GM23338 (cell line): ENCODE data around the gene IBA57. TPM values are rescaled to one million over a fixed set of nuclear protein-coding genes. Genes with fewer than 3 reads are reported as not detected.

Source experiments
- ATAC-seq: fragments of 200-7000 bp; cut with Tn5 transposase; 3 replicates; pipeline ENCODE4 v1.9.1; 2020
- DNase-seq: peaks from one replicate; pipeline ENCODE4 v3.0.0-alpha.2; 2015; ENCODE audit warnings: low spot score
- H2AFZ ChIP-seq: fragments of 200-600 bp; sonication (generic); 2 replicates; pipeline ENCODE4 v1.8.0; 2016; ENCODE audit warnings: antibody characterized with exemption, mild to moderate bottlenecking, moderate library complexity
- H3F3A ChIP-seq: fragments of 200-600 bp; sonication (generic); replicated peaks from 2 replicates; pipeline ENCODE4 v1.8.0; 2017; ENCODE audit warnings: antibody characterized with exemption, mixed run types, low read depth
- H3K27ac ChIP-seq: fragments of 200-600 bp; sonication (generic); 2 replicates; pipeline ENCODE4 v1.6.1; 2016; ENCODE audit warnings: low read depth
- H3K27me3 ChIP-seq: fragments of 200-600 bp; sonication (generic); 2 replicates; pipeline ENCODE4 v1.8.0; 2016; ENCODE audit warnings: mild to moderate bottlenecking, mixed run types, moderate library complexity; ENCODE audit not compliant: insufficient read depth
- H3K36me3 ChIP-seq: fragments of 200-600 bp; sonication (generic); 2 replicates; pipeline ENCODE4 v1.8.0; 2016; ENCODE audit warnings: mild to moderate bottlenecking; ENCODE audit not compliant: insufficient read depth
- H3K4me1 ChIP-seq: fragments of 200-600 bp; sonication (generic); 2 replicates; pipeline ENCODE4 v1.8.0; 2016; ENCODE audit warnings: mild to moderate bottlenecking, moderate library complexity; ENCODE audit not compliant: insufficient read depth
- H3K4me2 ChIP-seq: fragments of 200-600 bp; sonication (generic); 2 replicates; pipeline ENCODE4 v1.7.1; 2017; ENCODE audit warnings: mixed run types
- H3K4me3 ChIP-seq: fragments of 200-600 bp; sonication (generic); 2 replicates; pipeline ENCODE4 v1.6.1; 2016; ENCODE audit warnings: mixed run types
- H3K79me2 ChIP-seq: fragments of 200-600 bp; sonication (generic); replicated peaks from 2 replicates; pipeline ENCODE4 v1.8.0; 2017; ENCODE audit warnings: mild to moderate bottlenecking; ENCODE audit not compliant: insufficient read depth
- H3K9me2 ChIP-seq: fragments of 200-600 bp; sonication (generic); 2 replicates; pipeline ENCODE4 v1.8.0; 2017; ENCODE audit not compliant: insufficient read depth
- H4K20me1 ChIP-seq: fragments of 200-600 bp; sonication (generic); replicated peaks from 2 replicates; pipeline ENCODE4 v1.8.0; 2017; ENCODE audit warnings: mild to moderate bottlenecking; ENCODE audit not compliant: insufficient read depth
- H3K27ac Mint-ChIP-seq: 2 replicates; pipeline ENCODE4 v1.8.0; 2020; ENCODE audit warnings: inconsistent platforms, mild to moderate bottlenecking, moderate library complexity, mixed read lengths
- H3K27me3 Mint-ChIP-seq: 3 replicates; pipeline ENCODE4 v1.8.0; 2022; ENCODE audit warnings: low read depth, mild to moderate bottlenecking, moderate library complexity, mixed read lengths, inconsistent platforms; ENCODE audit not compliant: insufficient read depth, poor library complexity
- H3K36me3 Mint-ChIP-seq: 3 replicates; pipeline ENCODE4 v1.8.0; 2021; ENCODE audit warnings: low read depth, mild to moderate bottlenecking, inconsistent platforms, moderate library complexity, mixed read lengths
- H3K4me1 Mint-ChIP-seq: 3 replicates; pipeline ENCODE4 v1.8.0; 2020; ENCODE audit warnings: mild to moderate bottlenecking, inconsistent platforms, mixed read lengths
- H3K4me3 Mint-ChIP-seq: 3 replicates; pipeline ENCODE4 v1.8.0; 2021; ENCODE audit warnings: moderate library complexity, mild to moderate bottlenecking, inconsistent platforms, mixed read lengths
- H3K9me3 Mint-ChIP-seq: 3 replicates; pipeline ENCODE4 v1.8.0; 2020; ENCODE audit warnings: moderate library complexity, mild to moderate bottlenecking, inconsistent platforms, mixed read lengths
- CREB1 ChIP-seq: fragments of 250-450 bp; sonication (Bioruptor Pico); IDR thresholded peaks from 2 replicates; pipeline ENCODE4 v1.5.0; 2020; ENCODE audit warnings: low read depth, mild to moderate bottlenecking, moderate library complexity
- EZH2 ChIP-seq: fragments of 200-600 bp; sonication (generic); IDR thresholded peaks from one replicate; pipeline ENCODE4 v1.8.0; 2017; ENCODE audit warnings: antibody characterized with exemption, mild to moderate bottlenecking, low read depth; ENCODE audit not compliant: unreplicated experiment
- EZH2phosphoT487 ChIP-seq: fragments of 200-600 bp; sonication (generic); IDR thresholded peaks from one replicate; pipeline ENCODE4 v1.8.1; 2018; ENCODE audit warnings: antibody characterized with exemption; ENCODE audit not compliant: unreplicated experiment
- JUNB ChIP-seq: IDR thresholded peaks from one replicate; pipeline ENCODE4 v1.6.1; 2016; ENCODE audit warnings: antibody characterized with exemption; ENCODE audit not compliant: unreplicated experiment
- NANOG ChIP-seq: IDR thresholded peaks from 2 replicates; pipeline ENCODE4 v1.6.1; 2016; ENCODE audit warnings: antibody characterized with exemption, borderline replicate concordance
- POLR2AphosphoS5 ChIP-seq: IDR thresholded peaks from 2 replicates; pipeline ENCODE4 v1.6.1; 2016; ENCODE audit warnings: antibody characterized with exemption, low read depth
- STAT1 ChIP-seq: IDR thresholded peaks from one replicate; pipeline ENCODE4 v1.6.1; 2016; ENCODE audit warnings: antibody characterized with exemption; ENCODE audit not compliant: unreplicated experiment
- ZNF114 ChIP-seq: fragments of 250-450 bp; sonication (Bioruptor Pico); IDR thresholded peaks from 2 replicates; pipeline ENCODE4 v1.5.0; 2020; ENCODE audit warnings: mild to moderate bottlenecking, moderate library complexity
- ZNF331 ChIP-seq: fragments of 250-450 bp; sonication (Bioruptor Pico); IDR thresholded peaks from 2 replicates; pipeline ENCODE4 v1.5.0; 2020; ENCODE audit warnings: low read depth, mild to moderate bottlenecking, moderate library complexity
- polyA plus RNA-seq: library from polyadenylated mRNA; unstranded; fragments of >200 nt; fragmentation: Nextera tagmentation; extraction: Ambion mirVana; gene quantifications from 2 replicates; pipeline ENCODE4 v1.2.1, GENCODE V29; 2016
- total RNA-seq: library from RNA; depleted of rRNA; stranded (reverse); fragments of >200 nt; shearing (Covaris generic); gene quantifications from 2 replicates; pipeline ENCODE4 v1.2.3, GENCODE V29; 2014
- TF ChIP-seq, protein P1 (sequence below): IDR thresholded peaks from one replicate; pipeline ENCODE4 v1.6.1; 2018; ENCODE audit warnings: antibody characterized with exemption; ENCODE audit not compliant: unreplicated experiment
- TF ChIP-seq, protein P2 (sequence below): IDR thresholded peaks from 2 replicates; pipeline ENCODE4 v1.6.1; 2016; ENCODE audit warnings: antibody characterized with exemption
- TF ChIP-seq, protein P3 (sequence below), 2 experiments: fragments of 200-600 bp in 1 of 2; sonication (generic) in 1 of 2; conservative IDR thresholded peaks; 2 replicates each; pipeline versions ENCODE4 v1.5.1 to v1.6.1; 2016 to 2017; ENCODE audit warnings: antibody characterized with exemption in 2 of 2, low read depth in 2 of 2, mild to moderate bottlenecking in 2 of 2, moderate library complexity in 1 of 2

Gene IBA57
- total and polyA plus RNA-seq, 2 experiments from 2014 or later, result 1.1 to 10.3 TPM

DNA sequence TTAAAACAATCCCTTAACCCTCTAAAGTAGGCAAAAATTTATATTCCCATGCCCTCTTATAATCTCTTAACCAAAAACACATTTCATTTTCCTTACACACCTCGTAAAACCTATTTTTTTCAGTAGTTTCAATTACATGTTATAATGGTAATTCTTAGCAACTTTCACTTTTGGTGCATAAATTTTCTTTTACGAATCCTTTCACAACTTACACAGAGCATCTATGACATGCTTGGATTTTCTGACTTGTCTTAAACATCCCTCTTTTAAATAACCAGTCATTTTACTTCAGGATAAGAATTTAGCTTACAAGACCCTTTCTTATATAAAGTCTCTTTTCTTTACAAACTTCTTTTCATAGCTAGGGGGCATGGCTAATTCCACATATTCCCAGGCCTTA, 47.6 kb upstream of the IBA57 start:
- no peak overlapping the region for H3K27ac ChIP-seq
- Mint-ChIP-seq H3K4me3 (no peak overlapping the region), H3K27ac (no peak overlapping the region), H3K9me3 (peaks cover 51% of the 10 kb centered on the region), H3K36me3 (peaks cover 9% of the 10 kb centered on the region; the same call in 2 of the 3 replicates), H3K4me1 (no peaks in the 10 kb centered on the region), H3K27me3 (peaks cover 4% of the 10 kb centered on the region)
- ATAC-seq, result no peak
- no peak overlapping the region for H3K4me3 ChIP-seq
- H3K27me3 ChIP-seq, result peaks cover 3% of the 10 kb centered on the region; the same call in 1 of the 2 replicates
- peak; percentile 65 for DNase-seq
- 0 out of 2 replicates have a peak, but pooled peaks cover 4% of the 10 kb centered on the region for H3K9me2 ChIP-seq
- H3F3A ChIP-seq, result no peaks in the 10 kb centered on the region
- H3K4me1 ChIP-seq, result no peaks in the 10 kb centered on the region
- TF ChIP-seq ZNF331 (CRISPR knock-in tag), result no peak
- no peak for TF ChIP-seq JUNB
- TF ChIP-seq, protein P1, sequence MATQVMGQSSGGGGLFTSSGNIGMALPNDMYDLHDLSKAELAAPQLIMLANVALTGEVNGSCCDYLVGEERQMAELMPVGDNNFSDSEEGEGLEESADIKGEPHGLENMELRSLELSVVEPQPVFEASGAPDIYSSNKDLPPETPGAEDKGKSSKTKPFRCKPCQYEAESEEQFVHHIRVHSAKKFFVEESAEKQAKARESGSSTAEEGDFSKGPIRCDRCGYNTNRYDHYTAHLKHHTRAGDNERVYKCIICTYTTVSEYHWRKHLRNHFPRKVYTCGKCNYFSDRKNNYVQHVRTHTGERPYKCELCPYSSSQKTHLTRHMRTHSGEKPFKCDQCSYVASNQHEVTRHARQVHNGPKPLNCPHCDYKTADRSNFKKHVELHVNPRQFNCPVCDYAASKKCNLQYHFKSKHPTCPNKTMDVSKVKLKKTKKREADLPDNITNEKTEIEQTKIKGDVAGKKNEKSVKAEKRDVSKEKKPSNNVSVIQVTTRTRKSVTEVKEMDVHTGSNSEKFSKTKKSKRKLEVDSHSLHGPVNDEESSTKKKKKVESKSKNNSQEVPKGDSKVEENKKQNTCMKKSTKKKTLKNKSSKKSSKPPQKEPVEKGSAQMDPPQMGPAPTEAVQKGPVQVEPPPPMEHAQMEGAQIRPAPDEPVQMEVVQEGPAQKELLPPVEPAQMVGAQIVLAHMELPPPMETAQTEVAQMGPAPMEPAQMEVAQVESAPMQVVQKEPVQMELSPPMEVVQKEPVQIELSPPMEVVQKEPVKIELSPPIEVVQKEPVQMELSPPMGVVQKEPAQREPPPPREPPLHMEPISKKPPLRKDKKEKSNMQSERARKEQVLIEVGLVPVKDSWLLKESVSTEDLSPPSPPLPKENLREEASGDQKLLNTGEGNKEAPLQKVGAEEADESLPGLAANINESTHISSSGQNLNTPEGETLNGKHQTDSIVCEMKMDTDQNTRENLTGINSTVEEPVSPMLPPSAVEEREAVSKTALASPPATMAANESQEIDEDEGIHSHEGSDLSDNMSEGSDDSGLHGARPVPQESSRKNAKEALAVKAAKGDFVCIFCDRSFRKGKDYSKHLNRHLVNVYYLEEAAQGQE, result no peak
- TF ChIP-seq STAT1, result no peak
- no peak for TF ChIP-seq POLR2AphosphoS5
- TF ChIP-seq, protein P2, sequence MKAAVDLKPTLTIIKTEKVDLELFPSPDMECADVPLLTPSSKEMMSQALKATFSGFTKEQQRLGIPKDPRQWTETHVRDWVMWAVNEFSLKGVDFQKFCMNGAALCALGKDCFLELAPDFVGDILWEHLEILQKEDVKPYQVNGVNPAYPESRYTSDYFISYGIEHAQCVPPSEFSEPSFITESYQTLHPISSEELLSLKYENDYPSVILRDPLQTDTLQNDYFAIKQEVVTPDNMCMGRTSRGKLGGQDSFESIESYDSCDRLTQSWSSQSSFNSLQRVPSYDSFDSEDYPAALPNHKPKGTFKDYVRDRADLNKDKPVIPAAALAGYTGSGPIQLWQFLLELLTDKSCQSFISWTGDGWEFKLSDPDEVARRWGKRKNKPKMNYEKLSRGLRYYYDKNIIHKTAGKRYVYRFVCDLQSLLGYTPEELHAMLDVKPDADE, result no peak
- no peaks in the 10 kb centered on the region for H3K36me3 ChIP-seq
- no peaks in the 10 kb centered on the region for H3K79me2 ChIP-seq
- no peak overlapping the region for H2AFZ ChIP-seq
- no peaks in the 10 kb centered on the region for H4K20me1 ChIP-seq
- no peak overlapping the region for H3K4me2 ChIP-seq

DNA sequence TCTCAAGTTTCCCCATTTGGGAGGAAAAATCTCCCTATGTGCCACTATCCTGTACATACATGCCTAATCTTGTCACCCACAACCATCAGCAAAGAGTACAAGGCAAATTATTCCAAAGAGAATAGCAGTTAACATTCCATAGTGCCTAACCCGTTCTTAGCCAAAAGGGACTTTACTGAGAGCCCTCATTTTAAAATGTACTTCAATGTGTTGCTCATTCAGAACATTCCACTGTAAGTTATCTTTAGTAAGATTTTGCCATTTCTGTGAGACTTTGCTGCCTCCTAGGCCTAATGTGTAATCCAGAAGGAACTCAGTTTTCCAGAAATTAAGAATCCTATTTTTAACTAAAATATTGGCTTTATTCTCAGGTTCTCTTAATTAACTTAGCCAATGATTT, 45.3 kb upstream of the IBA57 start:
- Histone ChIP-seq H3K4me3 (no peak overlapping the region), H3K9me2 (no peaks in the 10 kb centered on the region), H3K27ac (no peak overlapping the region), H3K36me3 (no peaks in the 10 kb centered on the region), H2AFZ (no peak overlapping the region), H3K4me2 (no peak overlapping the region), H3K79me2 (no peaks in the 10 kb centered on the region), H4K20me1 (no peaks in the 10 kb centered on the region), H3K27me3 (peaks cover 24% of the 10 kb centered on the region; the same call in 1 of the 2 replicates), H3F3A (no peaks in the 10 kb centered on the region), H3K4me1 (no peaks in the 10 kb centered on the region)
- Mint-ChIP-seq H3K4me3 (no peak overlapping the region), H3K27me3 (peaks cover 10% of the 10 kb centered on the region), H3K36me3 (peaks cover 9% of the 10 kb centered on the region; the same call in 2 of the 3 replicates), H3K4me1 (no peaks in the 10 kb centered on the region), H3K9me3 (peaks cover 46% of the 10 kb centered on the region), H3K27ac (no peak overlapping the region)
- ATAC-seq, result no peak
- no peak for DNase-seq
- TF ChIP-seq JUNB (no peak), ZNF331 (CRISPR knock-in tag) (no peak), POLR2AphosphoS5 (no peak), EZH2 (no peak), NANOG (no peak), CREB1 (CRISPR knock-in tag) (no peak), EZH2phosphoT487 (no peak), ZNF114 (CRISPR knock-in tag) (no peak)
- TF ChIP-seq, protein P1, result no peak
- TF ChIP-seq, protein P3, sequence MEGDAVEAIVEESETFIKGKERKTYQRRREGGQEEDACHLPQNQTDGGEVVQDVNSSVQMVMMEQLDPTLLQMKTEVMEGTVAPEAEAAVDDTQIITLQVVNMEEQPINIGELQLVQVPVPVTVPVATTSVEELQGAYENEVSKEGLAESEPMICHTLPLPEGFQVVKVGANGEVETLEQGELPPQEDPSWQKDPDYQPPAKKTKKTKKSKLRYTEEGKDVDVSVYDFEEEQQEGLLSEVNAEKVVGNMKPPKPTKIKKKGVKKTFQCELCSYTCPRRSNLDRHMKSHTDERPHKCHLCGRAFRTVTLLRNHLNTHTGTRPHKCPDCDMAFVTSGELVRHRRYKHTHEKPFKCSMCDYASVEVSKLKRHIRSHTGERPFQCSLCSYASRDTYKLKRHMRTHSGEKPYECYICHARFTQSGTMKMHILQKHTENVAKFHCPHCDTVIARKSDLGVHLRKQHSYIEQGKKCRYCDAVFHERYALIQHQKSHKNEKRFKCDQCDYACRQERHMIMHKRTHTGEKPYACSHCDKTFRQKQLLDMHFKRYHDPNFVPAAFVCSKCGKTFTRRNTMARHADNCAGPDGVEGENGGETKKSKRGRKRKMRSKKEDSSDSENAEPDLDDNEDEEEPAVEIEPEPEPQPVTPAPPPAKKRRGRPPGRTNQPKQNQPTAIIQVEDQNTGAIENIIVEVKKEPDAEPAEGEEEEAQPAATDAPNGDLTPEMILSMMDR (conservative IDR thresholded peaks at IDR 0.05; ENCODE audit: low read depth in 2 of 2), result no peak
